Mucosa of descending colon (tissue), 3 donors: ENCODE data around the gene HTRA3. TPM values are rescaled to one million over a fixed set of nuclear protein-coding genes. Genes with fewer than 3 reads are reported as not detected.

ENCODE experiments used
- ATAC-seq: fragments of 200-7000 bp; cut with Tn5 transposase; one replicate; pipeline ENCODE4 v1.9.1; 2020; ENCODE audit warnings: mild to moderate bottlenecking, moderate library complexity
- DNase-seq, 3 donors: peaks; one replicate each; pipeline ENCODE4 v3.0.0-alpha.2; 2020
- H3K36me3 ChIP-seq: fragments of 200-600 bp; one replicate; pipeline ENCODE4 v1.8.0; 2021; ENCODE audit warnings: low read depth, mild to moderate bottlenecking
- H3K4me1 ChIP-seq: fragments of 200-600 bp; one replicate; pipeline ENCODE4 v1.8.0; 2021; ENCODE audit warnings: low read depth, mild to moderate bottlenecking
- H3K4me3 ChIP-seq: fragments of 200-600 bp; one replicate; pipeline ENCODE4 v1.8.0; 2021; ENCODE audit warnings: mild to moderate bottlenecking
- H3K9me3 ChIP-seq: fragments of 200-600 bp; one replicate; pipeline ENCODE4 v1.8.0; 2021; ENCODE audit warnings: mild to moderate bottlenecking
- intact Hi-C, 2 donors: fragments of 100-400 bp; cut with DNase I in 1 of 2; cut with micrococcal nuclease in 1 of 2; formaldehyde crosslinking; loops; one replicate each; pipeline versions ENCODE4 v1.11.0 to v1.11.1; 2022; cut with DNase I, micrococcal nuclease
- total RNA-seq, 3 donors: library from RNA; stranded (reverse); fragmentation: NEBNext Ultra II Directional in 2 of 3; extraction: Animal tissue kit (Norgen Biotek cat#: 25700) in 2 of 3; gene quantifications; one replicate each; pipeline versions ENCODE4 v1.2.1 to v1.2.4, GENCODE V29; 2021 to 2023
- TF ChIP-seq, protein P1 (sequence below): fragments of 200-600 bp; IDR thresholded peaks from one replicate; pipeline ENCODE4 v1.8.0; 2022; ENCODE audit warnings: antibody characterized with exemption, mild to moderate bottlenecking
- donor health status: DM: no; HTN: no; CAD: no; lungs with moderate emphysema.
- donor health status: DM: no; HTN: no; CAD: no.
- donor health status: DM: no; HTN: yes; CAD: no.

The HTRA3 gene
- total RNA-seq, 3 donors from 2014 or later = 2.5 to 18.5 (median 4.2) TPM

DNA sequence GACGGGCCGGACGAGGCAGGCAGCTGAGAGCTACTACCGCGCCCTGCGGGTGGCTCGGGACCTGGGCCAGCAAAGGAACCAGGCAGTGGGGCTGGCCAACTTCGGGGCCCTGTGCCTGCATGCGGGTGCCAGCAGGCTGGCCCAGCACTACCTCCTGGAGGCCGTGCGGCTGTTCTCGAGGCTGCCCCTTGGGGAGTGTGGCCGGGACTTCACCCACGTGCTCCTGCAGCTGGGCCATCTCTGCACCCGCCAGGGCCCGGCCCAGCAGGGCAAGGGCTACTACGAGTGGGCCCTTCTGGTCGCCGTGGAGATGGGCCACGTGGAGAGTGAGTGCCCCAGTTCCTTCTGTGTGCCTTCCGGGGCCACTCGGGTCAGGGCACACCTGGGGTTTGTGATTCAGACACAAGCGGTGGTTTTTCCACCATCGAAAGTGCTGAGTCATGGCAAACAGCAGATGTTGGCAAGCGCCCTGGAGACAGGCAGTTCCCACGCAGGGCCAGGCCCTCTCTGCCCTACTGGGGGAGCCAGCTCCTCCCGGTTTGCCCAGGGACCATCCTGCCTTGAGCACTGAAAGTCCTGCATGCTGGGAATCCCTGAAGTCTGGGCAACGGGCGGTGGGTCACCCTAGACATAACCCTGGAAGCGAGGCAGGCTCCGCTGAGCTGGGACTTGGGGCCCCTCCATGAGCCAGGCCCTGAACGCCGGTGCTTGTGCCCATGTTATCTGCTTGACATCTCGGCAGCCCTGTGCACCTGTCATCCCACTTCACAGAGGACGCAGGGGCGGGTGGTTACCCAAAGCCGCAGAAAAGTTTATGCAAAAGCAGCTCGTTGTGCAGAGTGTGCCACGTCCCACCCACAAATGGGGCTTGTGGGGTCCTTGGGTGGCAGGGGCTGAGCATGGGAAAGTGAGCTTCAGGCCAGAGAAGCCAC lies 41.0 kb upstream of the HTRA3 start:
- DNase-seq = peak; percentile 62 to 82 (median 67)

DNA sequence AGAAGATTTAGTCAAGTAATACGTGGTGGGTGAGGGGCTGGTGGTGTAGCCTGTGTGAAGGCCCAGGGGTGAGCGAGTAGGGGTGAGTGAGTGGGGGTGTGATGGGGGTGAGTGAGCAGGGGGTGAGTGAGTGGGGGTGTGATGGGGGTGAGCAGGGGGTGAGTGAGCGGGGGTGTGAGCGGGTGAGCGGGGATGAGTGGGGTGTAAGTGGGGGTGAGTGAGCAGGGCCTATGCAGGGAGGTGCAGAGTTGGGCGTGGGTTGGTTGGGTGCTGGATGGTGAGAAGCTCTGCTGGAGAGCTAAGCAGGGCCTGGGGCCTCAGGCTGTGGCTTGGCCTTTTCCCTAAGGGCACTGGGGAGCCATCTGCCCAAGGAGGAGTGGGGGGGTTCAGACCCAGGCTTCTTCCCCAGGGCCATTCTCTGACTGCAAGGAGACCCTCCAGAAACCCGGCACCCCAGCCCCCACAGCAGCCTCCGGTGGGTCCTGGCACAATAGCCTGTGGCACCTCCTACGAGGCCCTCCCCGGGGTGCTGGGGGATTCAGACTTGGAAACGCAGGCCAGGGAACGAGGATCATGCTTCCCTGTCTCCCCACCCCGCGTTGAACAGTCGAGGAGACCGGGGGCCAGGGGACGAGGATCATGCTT lies 40.1 kb upstream of the HTRA3 start:
- Histone ChIP-seq H3K9me3 (no peaks in the 10 kb centered on the region), H3K4me3 (no peak overlapping the region), H3K36me3 (no peaks in the 10 kb centered on the region), H3K4me1 (peaks cover 6% of the 10 kb centered on the region)
- ATAC-seq = no peak
- DNase-seq = peak in 1 of 3 donors; percentile 49
- intact Hi-C loops = no loop called here
- TF ChIP-seq, protein P1, sequence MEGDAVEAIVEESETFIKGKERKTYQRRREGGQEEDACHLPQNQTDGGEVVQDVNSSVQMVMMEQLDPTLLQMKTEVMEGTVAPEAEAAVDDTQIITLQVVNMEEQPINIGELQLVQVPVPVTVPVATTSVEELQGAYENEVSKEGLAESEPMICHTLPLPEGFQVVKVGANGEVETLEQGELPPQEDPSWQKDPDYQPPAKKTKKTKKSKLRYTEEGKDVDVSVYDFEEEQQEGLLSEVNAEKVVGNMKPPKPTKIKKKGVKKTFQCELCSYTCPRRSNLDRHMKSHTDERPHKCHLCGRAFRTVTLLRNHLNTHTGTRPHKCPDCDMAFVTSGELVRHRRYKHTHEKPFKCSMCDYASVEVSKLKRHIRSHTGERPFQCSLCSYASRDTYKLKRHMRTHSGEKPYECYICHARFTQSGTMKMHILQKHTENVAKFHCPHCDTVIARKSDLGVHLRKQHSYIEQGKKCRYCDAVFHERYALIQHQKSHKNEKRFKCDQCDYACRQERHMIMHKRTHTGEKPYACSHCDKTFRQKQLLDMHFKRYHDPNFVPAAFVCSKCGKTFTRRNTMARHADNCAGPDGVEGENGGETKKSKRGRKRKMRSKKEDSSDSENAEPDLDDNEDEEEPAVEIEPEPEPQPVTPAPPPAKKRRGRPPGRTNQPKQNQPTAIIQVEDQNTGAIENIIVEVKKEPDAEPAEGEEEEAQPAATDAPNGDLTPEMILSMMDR = no peak

More for the DNA sequence above, 41.0 kb upstream of the HTRA3 start:
- H3K36me3 ChIP-seq = no peaks in the 10 kb centered on the region
- H3K4me3 ChIP-seq = no peak overlapping the region
- ATAC-seq = peak; percentile 74
- TF ChIP-seq, protein P1 = no peak
- H3K4me1 ChIP-seq = peaks cover 6% of the 10 kb centered on the region
- intact Hi-C loops = no loop called here
- H3K9me3 ChIP-seq = no peaks in the 10 kb centered on the region

DNA sequence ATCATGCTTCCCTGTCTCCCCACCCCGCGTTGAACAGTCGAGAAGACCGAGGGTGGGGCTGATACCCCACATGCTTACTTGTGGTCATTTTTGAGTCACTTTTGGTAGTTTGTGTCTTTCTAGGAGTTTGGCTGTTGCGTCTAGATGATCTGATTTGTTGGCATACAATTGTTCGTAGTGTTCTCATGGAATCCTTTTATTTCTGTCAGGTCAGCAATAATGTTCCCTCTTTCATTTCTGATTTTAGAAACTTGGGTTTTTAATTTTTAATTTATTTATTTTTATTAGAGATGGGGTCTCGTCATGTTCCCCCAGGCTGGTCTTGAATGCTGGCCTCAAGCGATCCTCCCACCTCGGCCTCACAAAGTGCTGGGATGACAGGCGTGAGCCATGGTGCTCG lies 39.5 kb upstream of the HTRA3 start:
- ATAC-seq (no peak), DNase-seq (no peak)
- Histone ChIP-seq H3K4me3 (no peak overlapping the region), H3K9me3 (no peaks in the 10 kb centered on the region), H3K36me3 (no peaks in the 10 kb centered on the region), H3K4me1 (peaks cover 6% of the 10 kb centered on the region)
- intact Hi-C loops = no loop called here
- TF ChIP-seq, protein P1 = no peak

DNA sequence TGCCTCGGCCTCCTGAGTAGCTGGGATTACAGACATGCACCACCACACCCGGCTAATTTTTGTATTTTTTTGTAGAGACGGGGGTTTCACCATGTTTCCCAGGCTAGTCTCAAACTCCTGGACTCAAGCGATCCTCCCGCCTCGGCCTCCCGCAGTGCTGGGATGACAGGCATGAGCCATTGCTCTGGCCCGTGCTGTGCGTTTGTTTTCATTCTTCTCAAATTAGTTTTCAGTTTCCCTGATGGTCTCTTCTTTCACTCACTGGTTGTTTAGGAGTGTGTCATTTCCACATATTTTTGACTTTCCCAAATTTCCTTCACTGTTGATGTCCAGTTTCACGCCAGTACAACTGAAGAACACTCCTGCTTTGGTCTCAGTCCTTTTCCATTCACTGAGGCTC lies 38.7 kb upstream of the HTRA3 start:
- DNase-seq = peak in 1 of 3 donors; percentile 17
- Histone ChIP-seq H3K9me3 (no peaks in the 10 kb centered on the region), H3K4me1 (peaks cover 6% of the 10 kb centered on the region), H3K4me3 (no peak overlapping the region), H3K36me3 (no peaks in the 10 kb centered on the region)
- TF ChIP-seq, protein P1 = no peak
- no peak for ATAC-seq
- intact Hi-C loops = no loop called here

DNA sequence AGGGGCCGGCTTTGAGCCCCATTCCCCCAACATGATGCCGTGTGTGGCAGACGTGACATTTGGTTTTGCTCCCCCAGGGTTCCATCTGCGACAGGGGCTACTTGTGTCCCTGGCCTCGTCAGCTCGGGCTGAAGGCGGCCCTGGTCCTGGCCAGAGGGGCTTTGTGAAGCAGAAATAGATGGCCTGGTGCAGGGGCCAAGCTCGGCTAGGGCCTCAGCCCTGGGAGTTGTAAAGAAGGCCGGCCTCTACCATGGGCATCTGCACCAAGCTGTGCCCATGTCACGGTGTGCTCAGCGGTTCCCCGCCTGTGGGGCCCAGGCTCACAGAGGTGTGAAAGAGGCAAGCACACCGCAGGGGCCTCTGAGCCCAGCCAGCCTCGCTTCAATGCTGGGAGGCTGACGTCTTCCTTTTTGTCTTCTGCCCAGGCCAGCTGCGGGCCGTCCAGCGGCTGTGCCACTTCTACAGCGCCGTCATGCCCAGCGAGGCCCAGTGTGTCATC lies 38.0 kb upstream of the HTRA3 start:
- Histone ChIP-seq H3K4me3 (no peak overlapping the region), H3K9me3 (no peaks in the 10 kb centered on the region), H3K4me1 (peaks cover 6% of the 10 kb centered on the region), H3K36me3 (no peaks in the 10 kb centered on the region)
- intact Hi-C loops = no loop called here
- DNase-seq = peak in 1 of 3 donors; percentile 43
- no peak for ATAC-seq
- TF ChIP-seq, protein P1 = no peak
